BLaER1 (cell line): ENCODE data around the gene PPP1R12C.
"Not testable (repeated sequence)": the region's sequence is repeated elsewhere in the genome, so short reads cannot be mapped to it uniquely, and the experiment has no call there.

Experiments used
- H3K27ac ChIP-seq: shearing (Covaris generic); formaldehyde crosslinking; 2 replicates; pipeline ENCODE4 v1.8.1; 2022
- H3K27me3 ChIP-seq: shearing (Covaris generic); formaldehyde crosslinking; 2 replicates; pipeline ENCODE4 v1.8.1; 2022
- H3K36me3 ChIP-seq: shearing (Covaris generic); formaldehyde crosslinking; 2 replicates; pipeline ENCODE4 v1.8.1; 2022
- H3K4me1 ChIP-seq: shearing (Covaris generic); formaldehyde crosslinking; 2 replicates; pipeline ENCODE4 v1.8.1; 2022
- H3K4me2 ChIP-seq: shearing (Covaris generic); formaldehyde crosslinking; 2 replicates; pipeline ENCODE4 v1.8.1; 2022
- H3K4me3 ChIP-seq: shearing (Covaris generic); formaldehyde crosslinking; 2 replicates; pipeline ENCODE4 v1.8.1; 2022
- H3K9ac ChIP-seq: shearing (Covaris generic); formaldehyde crosslinking; 2 replicates; pipeline ENCODE4 v1.8.1; 2022
- H3K9me3 ChIP-seq: shearing (Covaris generic); formaldehyde crosslinking; 2 replicates; pipeline ENCODE4 v1.8.1; 2022
- H4K20me1 ChIP-seq: shearing (Covaris generic); formaldehyde crosslinking; 2 replicates; pipeline ENCODE4 v1.8.1; 2022
- Cebpa-rat ChIP-seq: shearing (Covaris generic); IDR thresholded peaks from 2 replicates; pipeline ENCODE4 v1.8.1; 2022

PPP1R12C gene

GRCh38 chr19:55076321-55076720, 41.1 kb downstream of the PPP1R12C start:
- Histone ChIP-seq H3K27ac (no peak overlapping the region), H3K9ac (no peak overlapping the region)

DNA sequence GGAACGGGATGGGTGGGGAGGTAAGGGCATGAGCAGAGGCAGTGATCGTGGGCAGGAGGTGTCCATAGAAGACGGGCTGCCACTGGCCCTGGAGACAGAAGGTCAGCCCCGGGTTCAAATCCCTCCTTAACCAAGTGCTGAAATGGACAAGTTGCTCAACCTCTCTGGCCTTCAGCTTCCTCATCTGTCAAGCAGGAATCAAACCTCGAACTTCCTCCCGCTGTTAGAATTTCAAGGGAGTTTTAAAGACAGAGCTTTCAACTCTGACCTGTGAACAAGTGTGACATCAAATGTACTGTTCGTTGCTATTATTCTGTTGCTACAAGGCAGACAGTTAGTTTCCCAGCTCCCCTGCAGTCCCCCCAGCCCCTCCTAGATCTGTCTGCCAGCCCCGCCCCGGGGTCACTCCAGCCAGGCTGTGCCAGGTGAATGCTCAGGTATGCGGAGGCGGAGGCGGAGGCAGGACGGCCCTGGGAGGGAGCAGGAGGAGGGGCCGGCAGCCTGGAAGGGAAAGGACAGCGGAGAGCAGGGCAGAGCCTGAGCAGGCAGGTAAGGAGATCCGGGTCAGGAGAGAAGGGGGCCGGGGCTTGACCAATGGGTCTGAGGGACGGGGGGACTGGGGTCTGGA, 42.0 kb downstream of the PPP1R12C start, which contains the start of gene EPS8L1:
Gene EPS8L1 (plus strand): TSS at position 499 of the 628 bp plus-strand sequence. CDS start 576 bp downstream, outside the sequence.
- no peak within 1 kb of the TSS for H3K9ac ChIP-seq
- TF ChIP-seq Cebpa-rat: no peak
- no peaks in the 10 kb centered on the region for H3K36me3 ChIP-seq
- H3K27me3 ChIP-seq: peaks cover 13% of the 10 kb centered on the region
- peaks cover 18% of the 10 kb centered on the region for H3K4me1 ChIP-seq
- no peak within 1 kb of the TSS for H3K4me3 ChIP-seq
- no peak within 1 kb of the TSS for H3K4me2 ChIP-seq
- no peak within 1 kb of the TSS for H3K27ac ChIP-seq
- no peaks in the 10 kb centered on the region for H4K20me1 ChIP-seq
- H3K9me3 ChIP-seq: 0 out of 2 replicates have a peak, but pooled peaks cover 4% of the 10 kb centered on the region

More at GRCh38 chr19:55076321-55076720, 41.1 kb downstream of the PPP1R12C start:
- Histone ChIP-seq H4K20me1 (no peaks in the 10 kb centered on the region), H3K4me2 (no peak overlapping the region), H3K36me3 (no peaks in the 10 kb centered on the region), H3K4me3 (no peak overlapping the region), H3K4me1 (peaks cover 19% of the 10 kb centered on the region), H3K9me3 (0 out of 2 replicates have a peak, but pooled peaks cover 4% of the 10 kb centered on the region), H3K27me3 (peaks cover 4% of the 10 kb centered on the region; the same call in 1 of the 2 replicates)
- TF ChIP-seq Cebpa-rat: no peak

GRCh38 chr19:55071913-55072312, 45.5 kb downstream of the PPP1R12C start:
- Histone ChIP-seq H3K27me3 (peaks cover 47% of the 10 kb centered on the region), H3K4me3 (no peak overlapping the region), H4K20me1 (no peaks in the 10 kb centered on the region), H3K27ac (no peak overlapping the region), H3K4me1 (peaks cover 12% of the 10 kb centered on the region), H3K9ac (no peak overlapping the region), H3K4me2 (no peak overlapping the region), H3K36me3 (no peaks in the 10 kb centered on the region), H3K9me3 (peaks cover 20% of the 10 kb centered on the region)
- TF ChIP-seq Cebpa-rat: no peak

GRCh38 chr19:55071129-55071502, 46.3 kb downstream of the PPP1R12C start:
- Histone ChIP-seq H3K27me3 (peaks cover 55% of the 10 kb centered on the region), H3K36me3 (no peaks in the 10 kb centered on the region), H4K20me1 (no peaks in the 10 kb centered on the region), H3K9ac (no peak overlapping the region), H3K4me2 (peak overlapping the region; percentile 22; the same call in 1 of the 2 replicates), H3K27ac (no peak overlapping the region), H3K4me3 (no peak overlapping the region), H3K9me3 (peaks cover 20% of the 10 kb centered on the region), H3K4me1 (peaks cover 12% of the 10 kb centered on the region)
- no peak for TF ChIP-seq Cebpa-rat

GRCh38 chr19:55070466-55071128, 46.8 kb downstream of the PPP1R12C start:
- no peak overlapping the region for H3K4me2 ChIP-seq
- no peak overlapping the region for H3K4me3 ChIP-seq
- peaks cover 60% of the 10 kb centered on the region for H3K27me3 ChIP-seq

GRCh38 chr19:55069865-55070197, 47.6 kb downstream of the PPP1R12C start:
- no peak overlapping the region for H3K9ac ChIP-seq
- H3K27ac ChIP-seq: no peak overlapping the region
- no peaks in the 10 kb centered on the region for H4K20me1 ChIP-seq
- H3K4me2 ChIP-seq: no peak overlapping the region
- H3K36me3 ChIP-seq: no peaks in the 10 kb centered on the region
- no peak overlapping the region for H3K4me3 ChIP-seq
- H3K4me1 ChIP-seq: peaks cover 12% of the 10 kb centered on the region; the same call in 1 of the 2 replicates
- no peak for TF ChIP-seq Cebpa-rat
- peaks cover 63% of the 10 kb centered on the region for H3K27me3 ChIP-seq
- peaks cover 20% of the 10 kb centered on the region for H3K9me3 ChIP-seq

More at GRCh38 chr19:55070466-55071128, 46.8 kb downstream of the PPP1R12C start:
- Histone ChIP-seq H3K36me3 (no peaks in the 10 kb centered on the region), H3K4me1 (peaks cover 12% of the 10 kb centered on the region), H3K27ac (no peak overlapping the region), H3K9ac (no peak overlapping the region), H3K9me3 (peaks cover 20% of the 10 kb centered on the region), H4K20me1 (no peaks in the 10 kb centered on the region)
- TF ChIP-seq Cebpa-rat: no peak

DNA sequence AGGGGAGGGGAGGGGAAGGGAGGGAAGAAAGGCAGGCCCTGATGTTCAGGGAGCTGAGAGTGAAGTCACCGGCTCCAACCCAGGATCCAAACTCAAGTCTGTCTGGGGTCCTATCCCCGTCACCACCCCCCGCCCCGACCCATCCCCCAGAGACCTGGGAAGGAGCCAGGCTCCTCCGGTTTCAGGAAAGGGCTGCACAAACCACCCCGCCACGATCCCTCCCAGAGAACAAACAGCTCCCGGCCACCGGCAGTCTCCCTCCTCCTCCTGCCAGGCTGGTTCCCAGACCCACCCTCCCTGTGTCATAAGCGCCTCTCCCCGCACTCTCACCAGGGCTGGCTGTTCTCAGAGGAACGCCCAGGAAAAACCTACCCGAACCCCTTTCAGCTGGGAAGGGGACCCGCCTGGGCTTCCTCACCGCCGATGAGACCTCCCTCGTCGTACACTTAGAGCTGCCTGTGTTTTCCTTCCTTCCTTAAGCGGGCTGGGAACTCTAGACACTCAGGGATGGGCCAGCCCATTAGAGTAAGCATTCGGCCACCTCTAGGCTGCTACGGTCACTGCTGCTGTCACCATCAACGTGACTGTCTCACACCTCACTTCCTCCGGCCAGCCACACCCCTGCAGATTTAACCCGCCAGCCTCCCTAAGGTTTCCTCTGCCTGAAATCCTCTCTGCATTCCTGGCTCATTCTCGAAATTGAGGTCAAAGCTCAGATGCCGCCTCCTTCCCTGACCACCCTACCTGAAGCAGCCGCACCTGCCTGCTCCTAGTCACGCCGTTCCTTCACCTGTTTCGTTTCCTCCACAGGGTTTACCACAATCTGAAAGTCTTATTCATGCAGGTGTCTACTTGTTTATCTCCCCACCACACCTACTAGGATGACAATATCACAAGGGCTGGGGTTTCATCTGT, 48.2 kb downstream of the PPP1R12C start:
- TF ChIP-seq Cebpa-rat: no peak
- peaks cover 12% of the 10 kb centered on the region; the same call in 1 of the 2 replicates for H3K4me1 ChIP-seq
- no peak overlapping the region for H3K9ac ChIP-seq
- H3K4me3 ChIP-seq: no peak overlapping the region
- H3K9me3 ChIP-seq: peaks cover 20% of the 10 kb centered on the region
- peaks cover 63% of the 10 kb centered on the region for H3K27me3 ChIP-seq
- no peak overlapping the region for H3K27ac ChIP-seq
- 0 out of 2 replicates have a peak overlapping the region, but pooled peaks have one; percentile 14 for H3K4me2 ChIP-seq
- H3K36me3 ChIP-seq: no peaks in the 10 kb centered on the region
- no peaks in the 10 kb centered on the region for H4K20me1 ChIP-seq

GRCh38 chr19:55067869-55068268, 49.6 kb downstream of the PPP1R12C start:
- H4K20me1 ChIP-seq: no peaks in the 10 kb centered on the region
- no peak overlapping the region for H3K4me3 ChIP-seq
- no peak overlapping the region for H3K4me2 ChIP-seq
- no peaks in the 10 kb centered on the region for H3K36me3 ChIP-seq
- no peak for TF ChIP-seq Cebpa-rat
- no peak overlapping the region for H3K9ac ChIP-seq
- peaks cover 63% of the 10 kb centered on the region for H3K27me3 ChIP-seq
- peaks cover 16% of the 10 kb centered on the region for H3K9me3 ChIP-seq
- no peak overlapping the region for H3K27ac ChIP-seq
- peaks cover 12% of the 10 kb centered on the region; the same call in 1 of the 2 replicates for H3K4me1 ChIP-seq

DNA sequence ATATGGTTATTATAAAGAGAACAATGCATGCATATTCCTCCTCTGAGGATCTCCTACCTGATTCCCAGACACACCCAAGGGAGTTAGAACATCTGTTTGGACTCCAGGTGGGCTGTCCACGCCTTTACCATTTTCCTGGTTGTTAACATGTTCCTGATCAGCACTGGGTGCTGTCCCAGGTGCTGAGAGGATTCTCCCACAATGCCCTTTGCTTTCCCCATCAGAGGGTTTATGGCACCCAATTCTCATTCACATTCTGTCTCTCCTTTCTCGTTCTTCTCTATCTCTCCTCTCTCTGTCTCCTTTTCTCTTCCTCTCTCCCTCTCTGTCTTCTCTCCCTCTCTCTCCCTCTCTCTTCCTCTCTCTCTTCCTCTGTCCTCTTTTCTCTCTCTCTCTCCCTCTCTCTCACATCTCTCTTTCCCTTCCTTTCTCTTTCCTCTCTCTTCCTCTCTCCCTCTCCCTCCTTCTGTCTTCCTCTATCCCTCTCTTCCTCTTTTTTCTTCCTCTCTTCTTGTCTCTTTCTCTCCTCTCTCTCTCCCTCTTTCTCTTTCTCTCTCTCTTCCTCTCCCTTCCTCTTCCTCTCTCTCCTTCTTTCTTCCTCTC, 51.2 kb downstream of the PPP1R12C start:
- Histone ChIP-seq H3K4me1 (peaks cover 21% of the 10 kb centered on the region), H4K20me1 (no peaks in the 10 kb centered on the region), H3K9ac (no peak overlapping the region), H3K27ac (no peak overlapping the region), H3K4me2 (no peak overlapping the region), H3K27me3 (peaks cover 58% of the 10 kb centered on the region), H3K9me3 (peaks cover 16% of the 10 kb centered on the region), H3K36me3 (0 out of 2 replicates have a peak, but pooled peaks cover under 1% of the 10 kb centered on the region), H3K4me3 (no peak overlapping the region)
- TF ChIP-seq Cebpa-rat: no peak

DNA sequence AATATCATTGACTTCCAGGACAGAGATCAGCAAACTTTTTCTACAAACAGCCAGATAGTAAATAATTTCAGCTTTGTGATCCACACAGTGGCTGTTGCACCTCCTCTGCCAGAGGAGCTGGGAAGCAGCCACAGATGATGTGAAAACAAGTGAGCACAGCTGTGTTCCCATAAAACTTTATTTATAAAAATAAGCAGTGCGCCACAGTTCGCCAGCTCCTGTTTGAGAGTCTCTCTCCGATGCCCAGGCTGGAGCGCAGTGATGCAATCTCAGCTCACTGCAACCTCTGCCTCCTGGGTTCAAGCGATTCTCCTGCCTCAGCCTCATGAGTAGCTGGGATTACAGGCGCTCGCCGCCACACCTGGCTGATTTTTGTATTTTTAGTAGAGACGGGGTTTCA, 51.9 kb downstream of the PPP1R12C start:
- peaks cover 51% of the 10 kb centered on the region for H3K27me3 ChIP-seq
- not testable (repeated sequence) for H4K20me1 ChIP-seq, H3K4me2 ChIP-seq, H3K4me3 ChIP-seq, H3K36me3 ChIP-seq, H3K9ac ChIP-seq, H3K27ac ChIP-seq
- peaks cover 25% of the 10 kb centered on the region for H3K4me1 ChIP-seq
- H3K9me3 ChIP-seq: peaks cover 16% of the 10 kb centered on the region
